GM21717 (cell line): Measurements from ENCODE around the gene DMBX1.

Source experiments
- ATAC-seq: cut with Tn5 transposase; IDR thresholded peaks from one replicate; pipeline ENCODE4 v1.9.1; 2021; ENCODE audit warnings: mild to moderate bottlenecking, moderate library complexity; ENCODE audit not compliant: unreplicated experiment

DMBX1 gene

GRCh38 chr1:46489638-46490405 is at the start of gene DMBX1:
Gene DMBX1, plus strand, starts transcription at chr1:46489836. Its CDS starts 17,175 bp downstream, at chr1:46507011.
- ATAC-seq: no peak

GRCh38 chr1:46440478-46440877 is 49.2 kb upstream of the DMBX1 start:
- no peak for ATAC-seq

GRCh38 chr1:46442317-46443161 is 47.1 kb upstream of the DMBX1 start:
- ATAC-seq: peak; percentile 57

GRCh38 chr1:46444466-46444865 is 45.2 kb upstream of the DMBX1 start:
- no peak for ATAC-seq

- no peak for ATAC-seq
Observed at GRCh38 chr1:46445773-46446256, 43.8 kb upstream of the DMBX1 start.

GRCh38 chr1:46446646-46447498 is 42.8 kb upstream of the DMBX1 start:
- no peak for ATAC-seq

- no peak for ATAC-seq
Observed at GRCh38 chr1:46447499-46448108, 42.0 kb upstream of the DMBX1 start.

GRCh38 chr1:46448109-46448911 is 41.3 kb upstream of the DMBX1 start:
- ATAC-seq: no peak

GRCh38 chr1:46449223-46450159 is 40.1 kb upstream of the DMBX1 start:
- no peak for ATAC-seq

- no peak for ATAC-seq
Observed at GRCh38 chr1:46450160-46450517, 39.5 kb upstream of the DMBX1 start.

GRCh38 chr1:46451948-46452930 is 37.4 kb upstream of the DMBX1 start:
- ATAC-seq: no peak

GRCh38 chr1:46452931-46453325 is 36.7 kb upstream of the DMBX1 start:
- ATAC-seq: no peak

- no peak for ATAC-seq
Observed at GRCh38 chr1:46453449-46453848, 36.2 kb upstream of the DMBX1 start.

GRCh38 chr1:46455951-46456350 is 33.7 kb upstream of the DMBX1 start:
- no peak for ATAC-seq

GRCh38 chr1:46456411-46456963 is 33.1 kb upstream of the DMBX1 start:
- ATAC-seq: no peak

GRCh38 chr1:46457178-46457577 is 32.5 kb upstream of the DMBX1 start:
- ATAC-seq: no peak

- no peak for ATAC-seq
Observed at GRCh38 chr1:46458190-46458589, 31.4 kb upstream of the DMBX1 start.
